Endodermal cell (in vitro differentiated cells): Measurements from ENCODE around the gene TDP1. TPM values are rescaled to one million over a fixed set of nuclear protein-coding genes. Genes with fewer than 3 reads are reported as not detected.

Experiments used
- DNase-seq: peaks from one replicate; pipeline ENCODE4 v3.0.0-alpha.2; 2017
- H3K27ac ChIP-seq: 2 replicates; pipeline ENCODE4 v1.5.1; 2013; ENCODE audit warnings: mild to moderate bottlenecking, low read depth, low read length, moderate library complexity
- H3K27me3 ChIP-seq: 2 replicates; pipeline ENCODE4 v1.6.1; 2013; ENCODE audit warnings: mild to moderate bottlenecking, low read length, moderate library complexity; ENCODE audit not compliant: insufficient read depth, control insufficient read depth, poor library complexity, severe bottlenecking
- H3K36me3 ChIP-seq: 2 replicates; pipeline ENCODE4 v1.7.0; 2013; ENCODE audit warnings: mild to moderate bottlenecking, low read length, moderate library complexity; ENCODE audit not compliant: control insufficient read depth, insufficient read depth
- H3K4me1 ChIP-seq: one replicate; pipeline ENCODE4 v1.7.0; 2013; ENCODE audit warnings: low read length; ENCODE audit not compliant: control insufficient read depth, insufficient read depth
- H3K4me3 ChIP-seq: 2 replicates; pipeline ENCODE4 v1.5.1; 2013; ENCODE audit warnings: mild to moderate bottlenecking, low read length, moderate library complexity
- H3K9ac ChIP-seq: 2 replicates; pipeline ENCODE4 v1.6.1; 2013; ENCODE audit warnings: mild to moderate bottlenecking, low read length, moderate library complexity; ENCODE audit not compliant: poor library complexity, severe bottlenecking; ENCODE audit errors: extremely low read depth
- H3K9me3 ChIP-seq: 2 replicates; pipeline ENCODE4 v1.6.1; 2013; ENCODE audit warnings: mild to moderate bottlenecking, low read length, moderate library complexity; ENCODE audit not compliant: control insufficient read depth
- H3K27ac Mint-ChIP-seq: 2 replicates; pipeline ENCODE4 v1.8.0; 2020; ENCODE audit warnings: mixed read lengths
- H3K27me3 Mint-ChIP-seq: 2 replicates; pipeline ENCODE4 v1.8.0; 2021; ENCODE audit warnings: mild to moderate bottlenecking, mixed read lengths; ENCODE audit not compliant: insufficient read depth
- H3K36me3 Mint-ChIP-seq: 2 replicates; pipeline ENCODE4 v1.8.0; 2020; ENCODE audit warnings: low read depth, mixed read lengths
- H3K4me1 Mint-ChIP-seq: 2 replicates; pipeline ENCODE4 v1.8.0; 2020; ENCODE audit warnings: mixed read lengths
- H3K4me3 Mint-ChIP-seq: 2 replicates; pipeline ENCODE4 v1.8.0; 2020; ENCODE audit warnings: mild to moderate bottlenecking, moderate library complexity, mixed read lengths
- H3K9me3 Mint-ChIP-seq: 2 replicates; pipeline ENCODE4 v1.8.0; 2020; ENCODE audit warnings: mild to moderate bottlenecking, mixed read lengths
- WGBS, 2 experiments: methylation state at CpG; one replicate each; pipeline versions ENCODE4 v1.1.5 to v1.1.7; 2013; ENCODE audit warnings: missing lambda C conversion rate in 2 of 2, mixed read lengths in 1 of 2; ENCODE audit not compliant: insufficient coverage in 1 of 2, insufficient read length in 1 of 2; 5-methylcytosine and 5-hydroxymethylcytosine counted together
- long read RNA-seq, 4 experiments: library from polyadenylated mRNA in 2 of 4; library from RNA in 1 of 4; library from capped mRNA in 1 of 4; stranded (forward) in 3 of 4; unstranded in 1 of 4; transcript quantifications; one replicate each; pipeline ENCODE4 v2.0.0, GENCODE V29; 2020 to 2021; ENCODE audit warnings: inconsistent platforms in 1 of 4
- polyA plus RNA-seq, 2 experiments: library from polyadenylated mRNA; stranded (reverse); fragments of 50-300 nt; gene quantifications; one replicate each; pipeline ENCODE4 v1.2.3, GENCODE V29; 2013
- total RNA-seq, 2 donors: library from RNA; stranded (reverse); fragmentation: NEBNext Ultra II Directional in 1 of 2; extraction: Animal tissue kit (Norgen Biotek cat#: 25700) in 1 of 2; gene quantifications; 2 replicates in 1 of 2; 3 replicates in 1 of 2; pipeline ENCODE4 v1.2.1, GENCODE V29; 2021
- TF ChIP-seq, protein P1 (sequence below): fragments of 200-600 bp; sonication (generic); conservative IDR thresholded peaks from 2 replicates; pipeline ENCODE4 v1.5.0; 2021; ENCODE audit warnings: antibody characterized with exemption, mild to moderate bottlenecking

Gene TDP1
- 10 to 100 TPM; 51.4 to 69.2 TPM for total RNA-seq
- 40.8 TPM for polyA plus RNA-seq (2013, experiment 1 of 2)
- polyA plus RNA-seq (2013, experiment 2 of 2), result 41.2 TPM
- long read RNA-seq, experiment 1, partial matches to known transcripts, result 14 of 31 reads
- long read RNA-seq, experiment 1, other reads (novel, unspliced or antisense), result 16 of 31 reads
- long read RNA-seq, experiment 2, transcript TDP1-203 (16 exons, 2,068 nt), result major isoform, 43 of 147 reads
- long read RNA-seq, experiment 2, transcript TDP1-201 (17 exons, 3,702 nt), result minor isoform, 10 of 147 reads
- long read RNA-seq, experiment 2, partial matches to known transcripts, result 48 of 147 reads
- long read RNA-seq, experiment 2, other reads (novel, unspliced or antisense), result 44 of 147 reads
- long read RNA-seq, experiment 3, transcript TDP1-201 (17 exons, 3,702 nt), result minor isoform, 45 of 247 reads
- long read RNA-seq, experiment 3, transcript TDP1-203 (16 exons, 2,068 nt), result major isoform, 57 of 247 reads
- long read RNA-seq, experiment 3, partial matches to known transcripts, result 82 of 247 reads
- long read RNA-seq, experiment 3, other reads (novel, unspliced or antisense), result 60 of 247 reads
- long read RNA-seq, experiment 4, transcript TDP1-203 (16 exons, 2,068 nt), result major isoform, 15 of 49 reads
- long read RNA-seq, experiment 4, partial matches to known transcripts, result 24 of 49 reads
- long read RNA-seq, experiment 4, other reads (novel, unspliced or antisense), result 8 of 49 reads

GRCh38 chr14:89955745-89956660 is at the start of gene TDP1:
Gene TDP1, plus strand, starts transcription at chr14:89955927. Its CDS starts 7,188 bp downstream, at chr14:89963115.
- peaks cover 9% of the 10 kb centered on the region for H3K4me1 ChIP-seq
- H3K36me3 ChIP-seq, result peaks cover 32% of the 10 kb centered on the region
- TF ChIP-seq, protein P1, sequence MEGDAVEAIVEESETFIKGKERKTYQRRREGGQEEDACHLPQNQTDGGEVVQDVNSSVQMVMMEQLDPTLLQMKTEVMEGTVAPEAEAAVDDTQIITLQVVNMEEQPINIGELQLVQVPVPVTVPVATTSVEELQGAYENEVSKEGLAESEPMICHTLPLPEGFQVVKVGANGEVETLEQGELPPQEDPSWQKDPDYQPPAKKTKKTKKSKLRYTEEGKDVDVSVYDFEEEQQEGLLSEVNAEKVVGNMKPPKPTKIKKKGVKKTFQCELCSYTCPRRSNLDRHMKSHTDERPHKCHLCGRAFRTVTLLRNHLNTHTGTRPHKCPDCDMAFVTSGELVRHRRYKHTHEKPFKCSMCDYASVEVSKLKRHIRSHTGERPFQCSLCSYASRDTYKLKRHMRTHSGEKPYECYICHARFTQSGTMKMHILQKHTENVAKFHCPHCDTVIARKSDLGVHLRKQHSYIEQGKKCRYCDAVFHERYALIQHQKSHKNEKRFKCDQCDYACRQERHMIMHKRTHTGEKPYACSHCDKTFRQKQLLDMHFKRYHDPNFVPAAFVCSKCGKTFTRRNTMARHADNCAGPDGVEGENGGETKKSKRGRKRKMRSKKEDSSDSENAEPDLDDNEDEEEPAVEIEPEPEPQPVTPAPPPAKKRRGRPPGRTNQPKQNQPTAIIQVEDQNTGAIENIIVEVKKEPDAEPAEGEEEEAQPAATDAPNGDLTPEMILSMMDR, result peak; percentile 49
- 0% methylated on average over 25 to 84 of the region's 84 CpGs for WGBS, 2 experiments
- H3K9ac ChIP-seq, result peak within 1 kb of the TSS; percentile 84
- DNase-seq, result peak; percentile 99
- Mint-ChIP-seq H3K4me3 (peak within 1 kb of the TSS; percentile 90), H3K27me3 (no peaks in the 10 kb centered on the region), H3K27ac (peak within 1 kb of the TSS; percentile 98), H3K4me1 (peaks cover 36% of the 10 kb centered on the region), H3K9me3 (no peaks in the 10 kb centered on the region), H3K36me3 (peaks cover 23% of the 10 kb centered on the region)
- H3K27me3 ChIP-seq, result no peaks in the 10 kb centered on the region
- peak within 1 kb of the TSS; percentile 75 for H3K27ac ChIP-seq
- H3K9me3 ChIP-seq, result peaks cover 15% of the 10 kb centered on the region
- H3K4me3 ChIP-seq, result peak within 1 kb of the TSS; percentile 90

DNA sequence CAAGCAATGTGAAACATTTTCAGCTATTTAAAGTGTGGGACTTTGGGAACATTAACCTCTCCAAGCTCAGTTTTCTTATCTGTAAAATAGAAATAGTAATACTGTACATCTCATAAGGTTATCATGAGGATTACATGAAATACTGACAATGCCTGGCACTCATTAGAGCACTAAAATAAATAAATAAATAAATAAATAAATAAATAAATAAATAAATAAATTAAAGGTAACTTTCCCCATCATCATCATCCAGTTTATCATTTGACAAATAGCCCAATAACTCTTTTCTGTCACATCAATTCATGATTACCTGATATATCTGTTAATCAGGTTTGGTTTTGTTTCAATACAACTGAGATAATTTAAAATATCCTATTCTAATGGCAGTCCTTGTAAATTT is 49.7 kb upstream of the TDP1 start:
- no peaks in the 10 kb centered on the region for H3K4me1 ChIP-seq
- no peaks in the 10 kb centered on the region for H3K9me3 ChIP-seq
- no peak for DNase-seq
- Mint-ChIP-seq H3K36me3 (peaks cover 3% of the 10 kb centered on the region), H3K4me1 (peaks cover 28% of the 10 kb centered on the region), H3K27me3 (no peaks in the 10 kb centered on the region), H3K27ac (no peak overlapping the region), H3K4me3 (no peak overlapping the region), H3K9me3 (peaks cover 4% of the 10 kb centered on the region)
- no peak overlapping the region for H3K4me3 ChIP-seq
- no peaks in the 10 kb centered on the region for H3K36me3 ChIP-seq
- H3K9ac ChIP-seq, result no peak overlapping the region
- TF ChIP-seq, protein P1, result no peak
- H3K27me3 ChIP-seq, result no peaks in the 10 kb centered on the region
- no peak overlapping the region for H3K27ac ChIP-seq

DNA sequence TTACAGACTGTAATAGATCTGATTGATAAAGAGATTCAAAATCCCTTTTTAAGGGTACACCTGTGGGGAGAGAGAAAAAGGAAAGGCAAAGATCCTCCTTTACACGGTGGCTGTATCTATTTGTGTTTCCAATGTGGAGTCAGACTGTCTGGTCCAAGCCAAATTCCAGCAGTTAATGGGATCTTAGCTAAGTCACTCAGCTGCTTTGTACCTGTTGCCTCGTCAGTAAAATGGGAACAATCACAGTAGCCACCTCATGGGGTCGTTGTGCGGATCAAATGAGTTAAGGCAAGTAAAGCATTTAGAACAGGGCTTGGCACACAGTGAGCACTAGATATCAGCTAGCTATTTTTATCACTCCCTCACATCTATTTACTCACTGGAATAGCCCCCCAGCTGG is 48.1 kb upstream of the TDP1 start:
- Mint-ChIP-seq H3K36me3 (peaks cover 3% of the 10 kb centered on the region), H3K27ac (no peak overlapping the region), H3K9me3 (peaks cover 4% of the 10 kb centered on the region), H3K27me3 (no peaks in the 10 kb centered on the region), H3K4me1 (peaks cover 27% of the 10 kb centered on the region), H3K4me3 (no peak overlapping the region)
- H3K27me3 ChIP-seq, result no peaks in the 10 kb centered on the region
- H3K4me1 ChIP-seq, result no peaks in the 10 kb centered on the region
- no peaks in the 10 kb centered on the region for H3K36me3 ChIP-seq
- no peak overlapping the region for H3K9ac ChIP-seq
- H3K9me3 ChIP-seq, result no peaks in the 10 kb centered on the region
- no peak overlapping the region for H3K27ac ChIP-seq
- WGBS, 2 experiments, result 54 to 85% methylated on average over 3 to 4 of the region's 4 CpGs
- H3K4me3 ChIP-seq, result no peak overlapping the region
- TF ChIP-seq, protein P1, result no peak
- no peak for DNase-seq
